ENCODE data around the gene APBB2.

Gene APBB2

GRCh38 chr4:40812386-40812785 is 402.0 kb downstream of the APBB2 start:
- Histone ChIP-seq H3K36me3 (ENCODE audit: insufficient read depth) (no peaks in the 10 kb centered on the region), H3K79me2 (ENCODE audit: insufficient read depth, low read depth) (no peaks in the 10 kb centered on the region), H3K27ac (no peak overlapping the region), H2AFZ (ENCODE audit: low read depth) (no peak overlapping the region), H4K20me1 (ENCODE audit: insufficient read depth) (no peaks in the 10 kb centered on the region), H3K4me1 (ENCODE audit: low read depth, poor library complexity, severe bottlenecking) (no peaks in the 10 kb centered on the region), H3K27me3 (ENCODE audit: insufficient read depth, low read depth) (no peaks in the 10 kb centered on the region), H3K4me2 (no peak overlapping the region), H3K9ac (no peak overlapping the region), H3K4me3 (IDR thresholded peaks at IDR 0.05; ENCODE audit: insufficient read depth, low read depth, low read length) (no peak overlapping the region)
- no peak for TF ChIP-seq CTCF (conservative IDR thresholded peaks at IDR 0.05; ENCODE audit: low read depth, low read length)

GRCh38 chr4:40811956-40812355 is 402.4 kb downstream of the APBB2 start:
- Histone ChIP-seq H4K20me1 (ENCODE audit: insufficient read depth) (no peaks in the 10 kb centered on the region), H3K79me2 (ENCODE audit: insufficient read depth, low read depth) (no peaks in the 10 kb centered on the region), H3K4me2 (no peak overlapping the region), H3K9ac (no peak overlapping the region), H3K27ac (no peak overlapping the region), H3K4me3 (IDR thresholded peaks at IDR 0.05; ENCODE audit: insufficient read depth, low read depth, low read length) (no peak overlapping the region), H3K36me3 (ENCODE audit: insufficient read depth) (no peaks in the 10 kb centered on the region), H3K4me1 (ENCODE audit: low read depth, poor library complexity, severe bottlenecking) (no peaks in the 10 kb centered on the region), H2AFZ (ENCODE audit: low read depth) (no peak overlapping the region), H3K27me3 (ENCODE audit: insufficient read depth, low read depth) (no peaks in the 10 kb centered on the region)
- TF ChIP-seq CTCF (conservative IDR thresholded peaks at IDR 0.05; ENCODE audit: low read depth, low read length): no peak

DNA sequence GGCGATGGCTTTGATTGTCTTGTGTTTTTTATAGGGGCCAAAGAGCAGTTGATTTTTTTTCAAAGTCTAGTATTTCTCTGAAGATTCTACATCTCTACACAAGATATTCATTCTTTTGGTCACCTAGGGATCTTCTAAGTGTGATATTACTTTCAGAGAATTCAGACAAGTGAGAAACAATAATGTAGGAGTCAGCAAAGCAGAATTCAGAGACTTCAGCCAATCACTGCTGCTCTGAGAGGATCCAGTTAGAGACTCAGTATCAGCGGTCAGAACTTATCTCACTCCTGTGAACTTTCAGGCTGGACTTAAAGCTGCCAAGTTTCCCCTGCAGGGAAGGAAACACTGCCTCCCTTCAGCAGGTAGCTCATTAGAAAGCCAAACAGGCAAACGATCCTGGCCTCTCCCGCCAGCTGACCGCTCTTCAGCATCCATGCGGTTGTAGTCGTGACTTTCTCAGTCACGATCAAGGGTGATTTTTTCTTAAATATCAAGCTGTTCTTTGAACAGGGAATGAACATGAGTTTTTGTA is 405.4 kb downstream of the APBB2 start:
- Histone ChIP-seq H2AFZ (ENCODE audit: low read depth) (no peak overlapping the region), H3K27me3 (ENCODE audit: insufficient read depth, low read depth) (no peaks in the 10 kb centered on the region), H3K4me3 (IDR thresholded peaks at IDR 0.05; ENCODE audit: insufficient read depth, low read depth, low read length) (no peak overlapping the region), H3K4me1 (ENCODE audit: low read depth, poor library complexity, severe bottlenecking) (no peaks in the 10 kb centered on the region), H3K79me2 (ENCODE audit: insufficient read depth, low read depth) (no peaks in the 10 kb centered on the region), H3K4me2 (no peak overlapping the region), H3K36me3 (ENCODE audit: insufficient read depth) (no peaks in the 10 kb centered on the region), H3K27ac (no peak overlapping the region), H3K9ac (no peak overlapping the region), H4K20me1 (ENCODE audit: insufficient read depth) (no peaks in the 10 kb centered on the region)
- no peak for TF ChIP-seq CTCF (conservative IDR thresholded peaks at IDR 0.05; ENCODE audit: low read depth, low read length)

DNA sequence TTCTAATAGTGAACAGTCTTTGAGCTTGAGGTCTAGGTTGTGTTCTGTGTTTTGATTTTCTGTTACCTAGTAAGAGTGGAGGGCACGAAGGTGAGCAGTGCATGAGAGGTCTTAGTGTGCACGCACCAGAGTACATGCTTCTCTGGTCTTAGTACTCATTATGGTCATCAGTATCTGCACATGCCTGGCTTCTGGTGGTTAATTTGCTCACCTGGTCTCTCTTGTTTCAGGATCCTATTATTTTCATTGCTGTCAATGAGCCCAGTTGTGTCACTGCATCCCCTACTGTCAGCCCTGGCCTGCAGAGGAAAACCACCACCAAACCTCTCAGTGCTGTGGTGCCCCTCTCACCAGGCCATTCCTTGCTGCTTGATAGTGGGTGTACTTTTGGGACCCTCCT is 409.7 kb downstream of the APBB2 start:
- H3K27me3 ChIP-seq (ENCODE audit: insufficient read depth, low read depth): no peaks in the 10 kb centered on the region
- no peaks in the 10 kb centered on the region for H3K36me3 ChIP-seq (ENCODE audit: insufficient read depth)
- H3K4me1 ChIP-seq (ENCODE audit: low read depth, poor library complexity, severe bottlenecking): no peaks in the 10 kb centered on the region
- H3K79me2 ChIP-seq (ENCODE audit: insufficient read depth, low read depth): no peaks in the 10 kb centered on the region
- no peak overlapping the region for H3K27ac ChIP-seq
- no peak overlapping the region for H2AFZ ChIP-seq (ENCODE audit: low read depth)
- H4K20me1 ChIP-seq (ENCODE audit: insufficient read depth): no peaks in the 10 kb centered on the region
- H3K9ac ChIP-seq: no peak overlapping the region
- no peak for TF ChIP-seq CTCF (conservative IDR thresholded peaks at IDR 0.05; ENCODE audit: low read depth, low read length)
- no peak overlapping the region for H3K4me3 ChIP-seq (IDR thresholded peaks at IDR 0.05; ENCODE audit: insufficient read depth, low read depth, low read length)
- no peak overlapping the region for H3K4me2 ChIP-seq

All from KMS-11 (cell line).